ENCODE results near the gene GPR171. TPM values are rescaled to one million over a fixed set of nuclear protein-coding genes. Genes with fewer than 3 reads are reported as not detected.
"Not testable (repeated sequence)": the region's sequence is repeated elsewhere in the genome, so short reads cannot be mapped to it uniquely, and the experiment has no call there.

The GPR171 gene
- total RNA-seq, 6 experiments from 2014 or later, result not detected

DNA sequence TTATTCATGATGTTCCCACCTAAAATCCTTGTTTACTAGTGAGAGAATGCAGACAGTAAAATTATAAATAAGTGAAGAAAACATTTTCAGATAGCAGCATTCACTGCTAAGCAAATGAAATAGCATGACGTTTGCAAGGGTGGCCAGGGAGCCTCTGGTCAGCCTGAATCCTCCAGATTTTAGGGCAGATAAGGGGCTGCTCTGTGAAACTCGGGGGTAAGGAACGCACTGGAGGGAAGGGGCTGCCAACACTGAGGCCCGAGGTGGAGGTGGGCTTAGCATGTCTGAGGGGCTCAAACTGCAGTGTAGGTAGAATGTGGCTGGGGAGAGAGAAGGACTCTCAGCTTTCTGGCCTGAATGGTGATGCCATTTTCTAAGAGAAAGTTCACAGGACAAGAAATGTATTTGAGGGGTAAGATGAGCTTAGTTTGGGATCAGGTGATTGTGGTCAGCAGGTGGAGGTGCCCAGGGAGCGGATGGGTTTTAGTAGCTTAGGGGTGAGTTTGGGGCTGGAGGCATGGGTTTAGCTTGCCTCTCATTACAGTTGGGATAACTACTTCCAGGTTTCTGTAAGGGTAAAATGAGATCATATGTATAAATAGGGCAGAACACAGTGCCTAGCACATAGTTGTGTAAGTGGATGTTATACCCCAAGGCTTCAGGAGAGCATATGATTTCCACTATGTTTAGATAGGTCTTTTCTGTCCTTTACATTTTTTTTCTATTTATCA, 20.5 kb downstream of the GPR171 start:
- Mint-ChIP-seq H3K4me1 (ENCODE audit: low read depth) (peaks cover 6% of the 10 kb centered on the region; the same call in 1 of the 2 replicates), H3K27ac (no peak overlapping the region), H3K27me3 (ENCODE audit: insufficient read depth) (no peaks in the 10 kb centered on the region; the same call in 1 of the 2 replicates), H3K36me3 (ENCODE audit: low read depth) (no peaks in the 10 kb centered on the region), H3K4me3 (no peak overlapping the region), H3K9me3 (no peaks in the 10 kb centered on the region)
- TF ChIP-seq, protein P1, sequence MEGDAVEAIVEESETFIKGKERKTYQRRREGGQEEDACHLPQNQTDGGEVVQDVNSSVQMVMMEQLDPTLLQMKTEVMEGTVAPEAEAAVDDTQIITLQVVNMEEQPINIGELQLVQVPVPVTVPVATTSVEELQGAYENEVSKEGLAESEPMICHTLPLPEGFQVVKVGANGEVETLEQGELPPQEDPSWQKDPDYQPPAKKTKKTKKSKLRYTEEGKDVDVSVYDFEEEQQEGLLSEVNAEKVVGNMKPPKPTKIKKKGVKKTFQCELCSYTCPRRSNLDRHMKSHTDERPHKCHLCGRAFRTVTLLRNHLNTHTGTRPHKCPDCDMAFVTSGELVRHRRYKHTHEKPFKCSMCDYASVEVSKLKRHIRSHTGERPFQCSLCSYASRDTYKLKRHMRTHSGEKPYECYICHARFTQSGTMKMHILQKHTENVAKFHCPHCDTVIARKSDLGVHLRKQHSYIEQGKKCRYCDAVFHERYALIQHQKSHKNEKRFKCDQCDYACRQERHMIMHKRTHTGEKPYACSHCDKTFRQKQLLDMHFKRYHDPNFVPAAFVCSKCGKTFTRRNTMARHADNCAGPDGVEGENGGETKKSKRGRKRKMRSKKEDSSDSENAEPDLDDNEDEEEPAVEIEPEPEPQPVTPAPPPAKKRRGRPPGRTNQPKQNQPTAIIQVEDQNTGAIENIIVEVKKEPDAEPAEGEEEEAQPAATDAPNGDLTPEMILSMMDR (IDR thresholded peaks at IDR 0.05), result no peak
- no peak for DNase-seq

DNA sequence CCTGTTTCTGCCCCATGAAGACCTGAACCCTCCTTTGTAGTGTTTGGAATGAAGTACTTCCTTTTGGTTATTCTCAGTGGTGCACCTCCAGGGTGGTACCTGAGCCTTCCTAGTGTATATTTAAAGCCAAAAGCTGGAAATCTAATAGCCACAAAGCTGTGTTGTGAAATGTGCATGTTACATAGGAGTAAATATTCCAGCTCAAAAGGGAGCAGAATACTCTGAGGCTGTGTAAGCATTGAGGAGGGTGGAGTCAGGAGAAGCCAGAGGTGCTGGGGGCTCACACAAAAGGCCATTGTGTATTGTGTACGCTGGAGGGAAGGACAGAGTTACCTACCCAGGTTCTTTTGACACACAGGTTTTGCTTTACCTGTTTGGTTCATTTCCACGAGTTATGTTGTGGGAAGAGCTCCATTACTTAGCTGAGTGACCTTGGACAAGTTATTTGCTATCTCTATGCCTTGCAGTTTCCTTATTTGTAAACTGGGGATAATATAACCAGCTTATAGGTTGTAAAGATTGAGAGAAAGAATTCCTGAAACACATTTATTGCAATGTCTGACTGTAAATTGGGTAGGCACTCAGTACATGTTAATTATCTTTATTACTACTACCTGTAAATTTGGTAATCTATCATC, 24.7 kb downstream of the GPR171 start:
- no peak overlapping the region for H3K4me3 Mint-ChIP-seq
- peaks cover 3% of the 10 kb centered on the region; the same call in 1 of the 2 replicates for H3K4me1 Mint-ChIP-seq (ENCODE audit: low read depth)
- H3K27me3 Mint-ChIP-seq (ENCODE audit: insufficient read depth), result no peaks in the 10 kb centered on the region; the same call in 1 of the 2 replicates
- no peak overlapping the region for H3K27ac Mint-ChIP-seq
- TF ChIP-seq, protein P1 (IDR thresholded peaks at IDR 0.05), result no peak
- no peaks in the 10 kb centered on the region for H3K9me3 Mint-ChIP-seq
- H3K36me3 Mint-ChIP-seq (ENCODE audit: low read depth), result no peaks in the 10 kb centered on the region
- no peak for DNase-seq

DNA sequence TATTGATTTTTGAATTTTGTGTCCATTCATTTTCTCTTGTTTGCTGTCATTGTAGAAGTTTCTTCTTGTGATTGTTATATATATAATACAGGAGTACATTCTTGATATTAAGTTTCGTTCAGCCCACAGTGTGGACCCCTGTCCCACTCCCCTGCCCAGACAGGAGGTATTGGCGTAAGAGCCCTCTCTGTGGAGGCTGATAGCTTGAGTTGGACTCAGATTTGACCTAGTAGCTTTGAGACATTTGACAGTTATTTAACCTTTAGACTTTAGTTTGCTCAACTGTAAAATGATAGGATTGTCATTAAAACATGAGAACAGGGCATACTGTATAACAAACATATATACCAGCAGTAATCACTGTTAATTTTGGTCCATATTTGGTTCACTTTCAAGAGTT, 27.1 kb downstream of the GPR171 start:
- Mint-ChIP-seq H3K9me3 (no peaks in the 10 kb centered on the region), H3K27me3 (ENCODE audit: insufficient read depth) (no peaks in the 10 kb centered on the region; the same call in 1 of the 2 replicates), H3K36me3 (ENCODE audit: low read depth) (no peaks in the 10 kb centered on the region), H3K27ac (no peak overlapping the region), H3K4me1 (ENCODE audit: low read depth) (0 out of 2 replicates have a peak, but pooled peaks cover 3% of the 10 kb centered on the region), H3K4me3 (no peak overlapping the region)
- no peak for DNase-seq
- TF ChIP-seq, protein P1 (IDR thresholded peaks at IDR 0.05), result no peak

GRCh38 chr3:151174351-151174750, 28.7 kb downstream of the GPR171 start:
- Mint-ChIP-seq H3K27me3 (ENCODE audit: insufficient read depth) (no peaks in the 10 kb centered on the region; the same call in 1 of the 2 replicates), H3K4me3 (no peak overlapping the region), H3K4me1 (ENCODE audit: low read depth) (0 out of 2 replicates have a peak, but pooled peaks cover 4% of the 10 kb centered on the region), H3K36me3 (ENCODE audit: low read depth) (no peaks in the 10 kb centered on the region), H3K9me3 (no peaks in the 10 kb centered on the region), H3K27ac (no peak overlapping the region)
- no peak for DNase-seq
- TF ChIP-seq, protein P1 (IDR thresholded peaks at IDR 0.05), result no peak

DNA sequence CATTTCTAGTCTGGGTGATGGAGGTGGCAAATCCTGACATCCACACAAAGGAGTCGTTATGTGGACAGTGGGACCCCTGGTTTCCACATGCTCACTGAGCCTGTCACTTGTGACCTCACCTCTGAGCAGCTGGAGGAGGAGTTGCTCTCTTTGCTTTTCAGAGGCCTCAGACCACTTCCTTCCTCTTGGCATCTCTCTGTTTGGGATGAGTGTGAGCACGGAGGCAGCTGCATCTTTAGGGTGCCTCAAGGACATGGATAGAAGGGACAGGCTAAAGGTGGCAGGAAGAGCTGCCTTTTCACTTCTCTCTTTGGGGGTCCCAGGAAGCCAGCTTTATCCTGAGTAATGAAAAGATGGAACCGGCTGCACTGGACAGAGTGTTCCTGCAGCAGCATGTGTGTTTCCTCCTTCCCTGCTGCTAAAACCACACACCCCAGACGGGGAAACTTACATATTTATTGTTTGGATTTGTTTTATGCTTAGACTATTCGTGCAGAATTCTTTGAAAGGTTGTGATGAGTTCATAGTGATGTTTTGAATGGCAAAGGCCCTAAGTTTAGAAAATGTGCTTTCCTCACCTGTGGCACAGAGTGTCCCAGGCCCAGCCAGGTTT, 31.8 kb downstream of the GPR171 start:
- Mint-ChIP-seq H3K4me3 (no peak overlapping the region), H3K36me3 (ENCODE audit: low read depth) (no peaks in the 10 kb centered on the region), H3K27me3 (ENCODE audit: insufficient read depth) (no peaks in the 10 kb centered on the region; the same call in none of the 2 replicates), H3K27ac (no peak overlapping the region), H3K4me1 (ENCODE audit: low read depth) (0 out of 2 replicates have a peak, but pooled peaks cover 4% of the 10 kb centered on the region), H3K9me3 (no peaks in the 10 kb centered on the region)
- DNase-seq, result no peak
- TF ChIP-seq, protein P1 (IDR thresholded peaks at IDR 0.05), result no peak

DNA sequence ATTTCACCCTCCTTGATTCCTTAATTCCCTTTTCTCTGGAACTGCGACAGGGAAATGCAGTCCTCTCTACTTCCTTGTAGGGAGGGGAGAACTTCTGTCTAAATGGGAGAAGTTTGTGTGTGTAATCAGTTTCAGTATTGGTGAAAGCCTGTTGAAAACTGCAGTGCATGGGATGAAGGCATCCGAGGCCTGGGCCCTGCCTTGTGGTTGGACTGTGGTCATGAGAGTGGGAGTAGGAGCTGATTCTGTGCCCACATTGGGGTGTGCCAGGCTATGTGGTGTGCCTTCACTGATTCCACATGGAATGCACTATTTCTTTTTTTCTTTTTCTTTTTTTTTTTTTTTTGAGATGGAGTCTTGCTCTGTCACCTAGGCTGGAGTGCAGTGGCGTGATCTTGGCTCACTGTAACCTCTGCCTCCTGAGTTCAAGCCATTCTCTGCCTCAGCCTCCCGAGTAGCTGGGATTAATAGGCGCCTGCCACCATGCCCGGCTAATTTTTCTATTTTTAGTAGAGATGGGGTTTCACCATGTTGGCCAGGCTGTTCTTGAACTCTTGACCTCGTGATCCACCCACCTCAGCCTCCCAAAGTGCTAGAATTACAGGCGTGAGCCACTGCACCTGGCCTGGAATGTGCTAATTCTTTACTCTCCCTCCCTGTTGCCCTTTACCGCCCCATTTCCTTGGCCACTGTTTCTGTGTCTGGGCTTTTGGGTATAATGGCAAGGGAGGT, 32.9 kb downstream of the GPR171 start:
- not testable (repeated sequence) for H3K4me3 Mint-ChIP-seq; DNase-seq; H3K9me3 Mint-ChIP-seq; H3K27me3 Mint-ChIP-seq (ENCODE audit: insufficient read depth); H3K27ac Mint-ChIP-seq; H3K36me3 Mint-ChIP-seq (ENCODE audit: low read depth); H3K4me1 Mint-ChIP-seq (ENCODE audit: low read depth)

All from HFFc6 (cell line).